ENCODE results near the gene PLTP.

Gene PLTP

DNA sequence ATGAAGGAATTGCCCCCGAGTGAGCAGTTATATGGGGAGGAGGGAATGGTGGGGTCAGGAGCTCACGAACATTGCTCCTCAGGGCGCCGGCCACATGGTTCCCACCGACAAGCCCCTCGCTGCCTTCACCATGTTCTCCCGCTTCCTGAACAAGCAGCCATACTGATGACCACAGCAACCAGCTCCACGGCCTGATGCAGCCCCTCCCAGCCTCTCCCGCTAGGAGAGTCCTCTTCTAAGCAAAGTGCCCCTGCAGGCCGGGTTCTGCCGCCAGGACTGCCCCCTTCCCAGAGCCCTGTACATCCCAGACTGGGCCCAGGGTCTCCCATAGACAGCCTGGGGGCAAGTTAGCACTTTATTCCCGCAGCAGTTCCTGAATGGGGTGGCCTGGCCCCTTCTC lies 13.7 kb downstream of the PLTP start:
- no peak for DNase-seq (ENCODE audit: low read depth in 2 of 2)

DNA sequence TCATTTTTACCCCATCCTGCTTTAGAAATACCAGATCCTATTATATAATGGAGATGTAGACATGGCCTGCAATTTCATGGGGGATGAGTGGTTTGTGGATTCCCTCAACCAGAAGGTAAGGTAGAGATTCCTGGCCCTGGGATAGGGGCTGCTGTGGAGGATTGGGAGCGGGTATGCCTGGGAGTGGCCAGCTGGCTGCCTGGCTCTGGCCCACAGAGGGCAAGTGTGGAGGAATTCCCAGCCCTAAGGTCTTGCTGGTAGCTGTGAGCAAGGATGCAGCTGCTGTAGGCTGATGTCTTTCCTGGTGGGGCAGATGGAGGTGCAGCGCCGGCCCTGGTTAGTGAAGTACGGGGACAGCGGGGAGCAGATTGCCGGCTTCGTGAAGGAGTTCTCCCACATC lies 14.3 kb downstream of the PLTP start:
- no peak for DNase-seq (ENCODE audit: low read depth in 2 of 2)

DNA sequence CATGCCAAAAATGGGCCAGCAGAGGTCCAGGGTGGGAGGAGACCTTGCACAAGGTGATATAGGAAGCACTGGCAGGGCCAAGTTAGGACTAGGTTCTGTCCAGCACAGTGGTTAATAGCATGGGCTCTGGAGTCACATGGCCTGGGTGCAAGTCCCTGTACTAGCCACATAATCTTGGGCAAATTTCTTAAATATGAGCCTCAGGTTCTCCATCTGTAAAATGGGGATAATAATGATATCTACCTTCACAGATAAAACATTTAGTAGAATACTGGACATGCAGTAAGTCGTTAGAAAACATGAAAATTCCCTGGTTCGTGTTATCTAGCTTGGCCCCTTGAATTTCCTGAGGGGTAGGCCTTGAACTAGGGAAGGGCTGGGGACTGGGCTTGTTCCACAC lies 14.7 kb downstream of the PLTP start:
- DNase-seq (ENCODE audit: low read depth in 2 of 2) = no peak

DNA sequence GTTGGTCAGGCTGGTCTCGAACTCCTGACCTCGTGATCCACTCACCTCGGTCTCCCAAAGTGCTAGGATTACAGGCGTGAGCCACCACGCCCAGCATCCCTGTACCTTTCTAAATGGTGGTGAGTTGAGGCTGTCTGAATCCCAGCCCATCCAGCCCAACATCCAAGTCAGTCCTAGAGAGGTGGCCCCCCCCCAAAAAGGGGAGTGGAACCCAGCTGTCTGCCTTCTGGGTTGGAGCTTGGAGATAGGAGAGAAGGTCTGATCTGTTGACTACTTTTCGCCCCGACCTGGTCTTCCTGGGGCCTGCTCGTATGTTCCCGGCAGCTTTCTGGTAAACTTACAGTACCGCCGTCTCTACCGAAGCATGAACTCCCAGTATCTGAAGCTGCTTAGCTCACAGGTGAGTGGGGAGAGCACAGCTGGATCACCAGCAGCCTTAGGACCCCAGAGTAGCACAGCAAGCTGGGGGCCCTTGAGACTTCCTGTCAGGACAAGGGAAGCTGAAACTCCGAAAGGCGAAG lies 15.3 kb downstream of the PLTP start:
- no peak for DNase-seq (ENCODE audit: low read depth in 2 of 2)

DNA sequence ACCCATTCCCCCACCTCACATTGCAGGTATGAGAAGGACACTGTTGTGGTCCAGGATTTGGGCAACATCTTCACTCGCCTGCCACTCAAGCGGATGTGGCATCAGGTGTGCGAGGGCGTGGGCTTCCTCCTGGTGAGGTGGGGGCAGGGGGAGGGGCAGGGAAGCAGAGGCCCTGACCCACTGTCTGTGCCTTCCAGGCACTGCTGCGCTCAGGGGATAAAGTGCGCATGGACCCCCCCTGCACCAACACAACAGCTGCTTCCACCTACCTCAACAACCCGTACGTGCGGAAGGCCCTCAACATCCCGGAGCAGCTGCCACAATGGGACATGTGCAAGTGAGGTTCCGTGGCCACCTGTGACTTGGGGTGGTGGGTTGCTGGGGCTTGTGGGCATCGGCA lies 17.2 kb downstream of the PLTP start:
- DNase-seq (ENCODE audit: low read depth in 2 of 2) = no peak

DNA sequence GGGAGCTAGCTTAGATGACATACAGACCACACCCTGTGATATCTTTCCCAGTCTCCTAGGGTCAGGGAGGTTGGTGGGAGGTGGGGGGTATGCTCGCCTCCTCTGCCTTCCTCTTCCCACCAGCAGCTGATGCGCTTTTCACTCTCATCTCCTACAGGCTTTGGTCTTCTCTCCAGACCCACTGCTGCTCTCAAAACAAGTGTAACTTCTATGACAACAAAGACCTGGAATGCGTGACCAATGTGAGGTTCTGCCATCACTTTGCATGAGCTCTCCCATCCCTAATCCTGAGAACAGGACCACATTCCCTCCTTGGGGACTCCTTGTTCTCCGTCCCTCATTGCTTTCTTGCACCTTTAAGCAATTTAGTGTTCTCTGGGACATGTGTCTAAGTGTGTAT lies 18.1 kb downstream of the PLTP start:
- DNase-seq (ENCODE audit: low read depth in 2 of 2) = no peak

DNA sequence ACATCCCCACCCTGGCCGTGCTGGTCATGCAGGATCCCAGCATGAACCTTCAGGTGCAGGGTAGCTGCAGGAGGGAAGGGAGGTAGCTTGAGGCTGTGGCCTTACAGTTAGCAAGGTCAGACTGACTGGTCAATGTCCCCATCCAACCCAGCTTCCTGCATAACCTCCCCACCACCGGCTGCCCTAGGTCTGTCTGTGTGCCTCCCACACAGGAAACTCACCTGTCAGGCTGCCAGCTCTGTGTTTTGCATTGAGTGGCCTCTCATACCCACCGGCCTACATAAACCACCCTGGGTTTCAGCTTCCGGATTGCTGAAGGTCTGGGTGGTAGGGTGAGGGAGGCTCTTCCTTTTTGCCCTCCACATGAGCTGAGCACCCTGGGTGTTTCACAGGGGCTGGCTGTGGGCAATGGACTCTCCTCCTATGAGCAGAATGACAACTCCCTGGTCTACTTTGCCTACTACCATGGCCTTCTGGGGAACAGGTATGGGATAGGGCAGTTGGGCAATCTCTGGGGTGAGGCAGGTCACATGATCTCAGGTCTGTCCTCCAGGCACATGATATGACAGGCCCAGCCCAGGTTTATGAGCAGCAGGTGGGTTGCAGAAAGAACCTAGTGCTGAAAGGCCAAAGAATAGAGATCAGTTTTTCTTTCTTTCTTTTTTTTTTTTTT lies 19.0 kb downstream of the PLTP start:
- DNase-seq (ENCODE audit: low read depth in 2 of 2) = no peak

DNA sequence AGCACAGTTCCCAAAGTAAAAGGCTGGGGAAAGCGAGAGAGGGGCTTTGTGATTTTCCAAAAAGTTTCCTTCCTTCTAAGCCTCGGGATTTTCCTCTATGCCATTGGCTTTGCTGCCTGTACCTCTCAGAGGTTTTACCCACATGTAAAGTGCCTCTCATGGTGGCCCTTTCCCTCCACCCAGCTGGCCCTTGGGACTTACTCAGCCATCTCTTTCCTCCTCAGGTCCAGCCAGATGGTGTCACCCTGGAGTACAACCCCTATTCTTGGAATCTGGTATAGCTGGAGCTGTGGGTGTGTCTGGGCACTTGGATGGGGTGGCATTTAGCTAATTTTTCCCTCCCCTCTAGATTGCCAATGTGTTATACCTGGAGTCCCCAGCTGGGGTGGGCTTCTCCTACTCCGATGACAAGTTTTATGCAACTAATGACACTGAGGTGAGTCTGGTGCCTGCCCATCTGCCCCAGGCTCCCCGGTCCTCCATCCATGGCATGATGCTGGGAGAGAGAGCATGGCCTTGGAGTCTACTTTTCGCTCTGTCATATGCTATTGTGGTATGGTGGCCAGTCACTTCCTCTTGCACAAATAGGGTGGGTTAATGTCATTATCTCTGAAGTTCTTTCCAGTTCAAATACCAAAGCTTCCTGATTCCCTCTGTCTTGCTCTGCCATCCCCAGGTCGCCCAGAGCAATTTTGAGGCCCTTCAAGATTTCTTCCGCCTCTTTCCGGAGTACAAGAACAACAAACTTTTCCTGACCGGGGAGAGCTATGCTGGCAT lies 19.7 kb downstream of the PLTP start:
- no peak for DNase-seq (ENCODE audit: low read depth in 2 of 2)

DNA sequence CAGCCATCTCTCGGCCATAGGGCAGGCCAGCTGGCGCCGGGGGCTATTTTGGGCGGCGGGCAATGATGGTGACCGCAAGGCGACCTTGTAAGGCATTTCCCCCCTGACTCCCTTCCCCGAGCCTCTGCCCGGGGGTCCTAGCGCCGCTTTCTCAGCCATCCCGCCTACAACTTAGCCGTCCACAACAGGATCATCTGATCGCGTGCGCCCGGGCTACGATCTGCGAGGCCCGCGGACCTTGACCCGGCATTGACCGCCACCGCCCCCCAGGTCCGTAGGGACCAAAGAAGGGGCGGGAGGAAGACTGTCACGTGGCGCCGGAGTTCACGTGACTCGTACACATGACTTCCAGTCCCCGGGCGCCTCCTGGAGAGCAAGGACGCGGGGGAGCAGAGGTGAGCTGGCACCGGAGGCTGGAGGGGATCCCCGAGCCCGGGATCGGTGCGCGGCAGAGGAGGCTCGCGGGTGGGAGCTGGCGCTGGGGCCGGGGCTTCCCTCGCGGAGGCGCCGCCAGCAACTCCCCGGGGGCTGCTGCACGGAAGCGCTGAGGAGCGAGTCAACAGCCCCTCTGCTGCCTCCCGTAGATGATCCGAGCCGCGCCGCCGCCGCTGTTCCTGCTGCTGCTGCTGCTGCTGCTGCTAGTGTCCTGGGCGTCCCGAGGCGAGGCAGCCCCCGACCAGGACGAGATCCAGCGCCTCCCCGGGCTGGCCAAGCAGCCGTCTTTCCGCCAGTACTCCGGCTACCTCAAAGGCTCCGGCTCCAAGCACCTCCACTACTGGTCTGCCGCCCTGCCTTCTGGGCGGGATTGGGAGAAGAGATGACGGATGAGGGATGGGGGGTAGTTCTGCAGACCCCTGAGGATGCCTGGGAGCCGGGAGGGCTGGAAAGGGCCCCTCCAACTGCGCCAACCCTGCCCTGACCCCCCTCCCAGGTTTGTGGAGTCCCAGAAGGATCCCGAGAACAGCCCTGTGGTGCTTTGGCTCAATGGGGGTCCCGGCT lies 20.7 kb downstream of the PLTP start, which contains the start of the genes CTSA and NEURL2:
TSS of gene CTSA (plus strand) at position 351 of the 999 bp plus-strand sequence. CDS start at position 585, 234 bp downstream.
TSS of gene NEURL2 (minus strand) at position 224 of the 999 bp plus-strand sequence. CDS start at position 7, 217 bp downstream.
- peak; percentile 62 to 70 for DNase-seq (ENCODE audit: low read depth in 2 of 2)

DNA sequence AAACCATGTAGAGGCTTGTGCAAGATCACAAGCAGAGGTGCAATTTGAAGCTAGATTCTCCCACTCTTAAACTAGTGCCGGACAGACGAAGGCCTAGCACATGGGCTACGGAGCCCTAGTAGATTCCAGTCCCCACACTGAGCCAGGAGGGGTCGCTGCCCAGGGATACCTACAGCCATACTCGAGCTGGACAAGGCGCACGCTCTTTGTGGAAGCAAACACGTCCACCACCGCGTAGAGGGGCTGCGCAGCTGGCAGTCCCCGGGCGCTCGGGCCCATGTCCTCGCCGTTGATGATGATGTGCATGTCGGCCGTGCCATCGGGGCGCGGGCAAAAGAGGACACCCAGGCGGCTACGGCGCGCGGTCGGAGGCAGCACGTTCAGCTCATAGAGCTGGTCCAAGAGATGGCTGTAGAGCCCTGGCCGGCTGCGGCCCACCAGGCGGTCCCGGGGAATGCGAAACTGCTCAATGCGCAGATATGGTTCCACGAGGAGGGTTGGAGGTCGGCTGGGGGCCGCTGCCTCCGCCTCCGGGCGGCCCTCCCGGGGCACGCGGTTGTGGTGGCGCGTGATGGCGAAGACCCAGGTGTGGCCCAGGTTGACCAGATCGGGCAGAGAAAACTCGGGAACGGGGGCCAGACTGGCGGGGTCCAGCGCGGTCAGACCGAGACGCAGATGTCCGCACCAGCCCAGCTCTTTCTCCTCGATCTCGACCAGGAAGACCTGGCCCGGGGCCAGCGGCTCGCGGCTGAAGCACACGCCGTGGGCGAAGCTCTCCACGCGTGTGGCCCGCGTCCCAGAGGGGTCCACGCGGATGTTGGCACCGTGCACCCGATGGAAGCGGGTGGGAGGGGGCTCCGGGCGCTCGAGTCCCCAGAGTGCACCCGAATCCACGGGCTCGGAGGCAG lies 21.6 kb downstream of the PLTP start:
- DNase-seq (ENCODE audit: low read depth in 2 of 2) = no peak

DNA sequence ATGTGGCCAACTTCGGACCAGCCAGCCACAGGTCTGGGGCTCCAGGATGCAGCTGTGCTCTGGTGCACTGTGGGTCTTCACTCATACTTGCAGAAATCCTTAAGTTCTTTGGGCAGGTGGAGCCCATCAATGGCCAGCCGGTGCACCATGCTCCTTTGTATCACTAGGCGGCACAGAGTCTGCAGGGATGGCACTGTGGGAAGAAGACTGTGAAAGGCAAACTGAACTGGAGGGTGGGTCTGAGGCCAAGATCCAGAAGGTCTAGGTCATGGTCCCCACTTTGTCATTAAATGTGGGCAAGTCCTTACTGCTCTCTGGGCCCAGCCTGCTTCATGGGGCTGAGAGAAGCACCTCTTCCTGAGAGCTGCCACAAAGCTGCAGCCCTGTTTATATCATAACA lies 23.3 kb downstream of the PLTP start:
- DNase-seq (ENCODE audit: low read depth in 2 of 2) = no peak

DNA sequence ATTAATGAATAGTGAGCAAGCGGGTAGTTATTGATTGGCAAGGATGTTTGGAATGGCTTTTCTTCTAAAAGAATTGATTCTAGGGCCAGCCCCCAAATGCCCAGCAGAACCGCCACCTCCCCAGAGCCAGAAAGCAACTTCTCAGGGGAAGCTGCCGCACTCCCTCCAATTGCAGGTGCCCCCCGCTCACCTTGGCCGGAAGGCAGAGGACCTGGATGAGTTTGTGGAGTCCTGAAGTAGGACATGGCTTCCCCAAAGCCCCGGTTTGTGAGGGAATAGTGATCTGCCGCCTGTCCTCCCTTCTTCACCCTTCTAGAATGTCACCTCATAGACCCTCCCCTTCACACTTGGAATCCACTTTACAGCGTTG lies 24.6 kb downstream of the PLTP start, which contains the start of gene SPATA25:
TSS of gene SPATA25 (minus strand) at position 277 of the 370 bp plus-strand sequence. CDS start at position 245, 32 bp downstream.
- no peak for DNase-seq (ENCODE audit: low read depth in 2 of 2)

DNA sequence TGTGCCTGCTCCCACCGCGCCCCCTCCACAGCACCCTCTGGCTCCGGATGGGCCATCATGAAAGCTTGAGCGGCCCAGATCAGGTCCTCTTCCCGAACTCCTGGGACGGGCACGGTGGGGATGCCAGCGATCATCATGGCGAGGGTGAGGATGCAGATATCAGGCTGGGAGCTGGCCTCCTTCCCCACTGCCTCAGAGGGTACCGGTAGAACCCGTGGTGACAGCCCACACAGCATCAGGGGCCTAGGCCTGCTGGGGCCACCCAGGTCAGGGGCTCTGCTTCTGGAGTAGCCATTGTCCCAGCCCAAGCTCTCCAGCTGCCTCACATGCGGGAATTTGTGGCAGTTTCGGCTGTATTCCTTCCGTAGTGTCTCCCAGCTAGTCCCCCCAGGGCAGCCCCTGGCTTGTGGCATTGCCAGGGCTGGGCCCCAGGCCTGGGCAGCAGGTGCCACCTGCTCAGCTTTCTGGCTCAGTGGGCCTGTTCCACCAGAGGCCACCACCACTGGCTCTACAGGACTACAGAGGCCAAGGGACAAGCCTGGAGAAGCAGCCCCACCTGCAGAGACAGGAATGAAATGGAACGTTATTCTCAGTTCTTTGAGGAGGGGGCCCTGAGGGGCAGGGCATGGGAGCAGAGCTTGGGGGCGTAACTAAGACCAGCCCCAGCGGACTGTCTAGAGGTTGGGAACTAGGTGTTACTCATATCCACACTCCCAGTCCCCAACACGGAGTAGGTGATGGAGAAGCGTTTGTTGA lies 25.2 kb downstream of the PLTP start:
- no peak for DNase-seq (ENCODE audit: low read depth in 2 of 2)

DNA sequence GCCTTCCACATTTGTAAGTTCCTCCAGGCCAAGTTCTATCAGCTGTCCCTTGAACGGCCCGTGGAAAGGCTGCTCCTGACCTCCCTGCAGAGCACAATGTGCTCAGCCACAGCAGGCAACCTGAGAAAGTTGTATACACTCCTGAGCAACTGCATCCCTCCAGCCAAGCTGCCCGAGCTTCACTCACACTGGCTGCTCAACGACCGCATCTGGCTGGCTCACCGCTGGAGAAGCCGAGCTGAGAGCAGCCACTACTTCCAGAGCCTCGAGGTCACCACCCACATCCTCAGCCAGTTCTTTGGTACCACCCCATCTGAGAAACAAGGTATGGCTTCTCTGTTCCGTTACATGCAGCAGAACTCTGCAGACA lies 28.9 kb downstream of the PLTP start:
- no peak for DNase-seq (ENCODE audit: low read depth in 2 of 2)

DNA sequence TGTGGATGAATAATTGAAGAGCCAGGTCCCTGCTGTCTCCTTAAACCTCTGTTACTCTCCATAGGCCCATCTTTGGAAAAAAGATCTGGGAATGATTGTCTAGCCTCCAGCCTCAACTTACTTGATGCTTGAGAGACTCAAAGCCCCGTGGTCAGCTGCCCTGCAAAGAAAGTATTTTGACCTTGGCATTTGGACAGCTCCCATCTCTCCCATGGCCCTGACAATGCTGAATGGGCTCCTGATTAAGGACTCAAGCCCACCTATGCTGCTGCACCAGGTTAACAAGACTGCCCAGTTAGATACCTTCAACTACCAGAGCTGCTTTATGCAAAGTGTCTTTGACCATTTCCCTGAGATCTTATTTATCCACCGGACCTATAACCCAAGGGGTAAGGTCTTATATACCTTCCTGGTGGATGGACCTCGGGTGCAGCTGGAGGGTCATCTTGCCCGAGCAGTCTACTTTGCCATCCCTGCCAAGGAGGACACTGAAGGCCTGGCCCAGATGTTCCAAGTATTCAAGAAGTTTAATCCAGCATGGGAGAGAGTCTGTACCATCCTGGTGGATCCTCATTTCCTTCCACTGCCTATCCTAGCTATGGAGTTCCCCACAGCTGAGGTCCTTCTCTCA lies 29.4 kb downstream of the PLTP start:
- DNase-seq (ENCODE audit: low read depth in 2 of 2) = no peak

DNA sequence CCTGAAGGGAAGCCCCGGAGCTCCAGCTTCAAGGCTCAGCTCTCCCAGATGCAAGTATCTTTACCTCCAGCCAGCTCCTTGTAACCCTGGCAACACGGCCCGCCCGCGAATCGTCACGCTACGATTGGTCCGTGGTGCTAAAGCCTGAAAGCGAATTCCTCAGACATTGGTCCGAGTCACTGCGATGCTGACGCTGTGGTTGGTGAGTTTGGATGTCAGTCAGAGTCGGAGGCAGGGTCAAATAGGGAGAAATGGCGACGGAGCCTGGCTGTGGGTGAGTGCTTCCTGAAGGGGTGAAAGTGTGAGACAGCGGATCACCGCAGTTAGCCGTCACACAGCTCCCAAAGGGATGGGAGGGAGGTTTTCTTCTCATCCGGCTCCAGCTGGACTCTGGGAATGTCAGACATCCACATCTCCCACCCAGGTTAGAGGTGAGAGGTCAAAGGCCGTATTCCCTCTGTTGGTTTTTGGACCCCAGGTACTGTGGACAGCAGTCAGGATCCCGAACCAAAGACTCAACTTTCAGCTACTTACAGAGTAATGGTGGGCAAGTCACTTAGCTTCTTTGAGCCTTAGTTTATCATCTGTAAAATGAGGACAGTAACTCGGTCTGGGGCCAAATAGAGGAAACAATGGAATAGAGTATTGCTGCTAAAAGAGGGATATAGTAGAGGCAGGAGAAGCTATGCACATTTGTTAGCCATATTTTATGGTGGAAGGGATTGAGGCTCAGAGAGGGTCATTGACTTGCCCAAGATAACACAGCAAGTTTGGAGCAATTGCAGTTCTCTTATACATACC lies 30.8 kb downstream of the PLTP start, which contains the start of gene ZSWIM1:
TSS of gene ZSWIM1 (plus strand) at position 240 of the 801 bp plus-strand sequence. CDS start 1,366 bp downstream, outside the sequence.
- peak; percentile 94 to 97 for DNase-seq (ENCODE audit: low read depth in 2 of 2)

DNA sequence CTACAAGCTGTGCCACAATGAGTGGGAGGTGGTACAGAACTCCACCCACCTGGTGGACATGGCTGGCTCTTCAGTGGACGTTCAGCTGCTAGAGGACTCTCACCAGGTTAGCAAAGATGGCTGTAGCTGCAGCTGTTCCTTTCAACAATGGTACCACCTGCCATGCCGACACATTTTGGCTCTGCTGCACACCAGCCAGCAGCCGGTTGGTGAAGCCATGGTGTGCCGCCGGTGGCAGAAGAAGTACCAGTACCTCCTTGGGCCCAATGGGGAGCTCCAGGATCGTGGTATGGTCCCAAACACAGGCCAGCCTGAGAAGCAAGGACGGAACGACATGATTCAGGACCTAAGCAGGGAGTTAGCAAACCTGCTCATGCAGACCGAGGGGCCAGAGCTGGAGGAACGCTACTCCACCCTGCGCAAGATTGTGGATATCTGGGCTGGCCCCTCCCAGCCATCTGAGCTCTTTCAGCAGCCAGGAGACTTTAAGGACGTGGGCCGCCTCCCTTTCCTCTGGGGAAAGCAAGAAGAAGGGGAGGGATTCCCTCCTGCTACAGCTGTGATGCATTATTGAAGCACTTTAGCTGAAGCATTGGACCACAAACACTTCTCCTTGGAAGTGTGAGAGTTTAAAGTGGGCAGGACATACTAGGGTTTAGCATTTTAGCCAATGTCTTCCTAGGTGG lies 33.7 kb downstream of the PLTP start:
- no peak for DNase-seq (ENCODE audit: low read depth in 2 of 2)

DNA sequence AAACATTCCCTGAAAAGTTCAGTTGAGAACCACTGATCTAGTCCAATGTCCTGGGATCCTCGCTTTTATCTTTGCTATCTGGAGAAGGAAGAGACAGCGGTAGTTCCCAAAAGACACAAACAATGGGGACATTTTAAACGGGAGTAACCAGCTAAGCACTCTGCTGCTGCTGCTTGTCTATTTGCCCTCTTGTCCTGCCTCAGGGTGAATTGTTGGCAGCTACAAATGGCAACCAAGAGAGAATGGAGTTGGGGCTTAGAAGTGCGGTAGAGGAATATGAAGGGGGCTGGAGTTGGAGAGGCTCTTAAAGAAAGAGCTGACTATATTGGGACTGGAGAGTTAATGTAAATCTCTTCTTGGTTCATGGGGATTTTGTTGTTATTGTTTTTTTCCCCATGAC lies 37.4 kb downstream of the PLTP start:
- DNase-seq (ENCODE audit: low read depth in 2 of 2) = no peak
